ENCODE results near the gene POFUT1. TPM values are rescaled to one million over a fixed set of nuclear protein-coding genes. Genes with fewer than 3 reads are reported as not detected.

The POFUT1 gene
- total RNA-seq, 1 donor from 2014 or later = 60.6 TPM

GRCh38 chr20:32218156-32218900 is 10.6 kb downstream of the POFUT1 start:
- no peak overlapping the region for H3K27ac ChIP-seq (ENCODE audit: low read depth, low read length)
- DNase-seq (ENCODE audit: low read depth) = no peak
- H3K27me3 Mint-ChIP-seq (ENCODE audit: low read depth, unreplicated experiment) = no peaks in the 10 kb centered on the region
- H3K36me3 ChIP-seq (ENCODE audit: insufficient read depth, low read length) = peaks cover 50% of the 10 kb centered on the region
- no peaks in the 10 kb centered on the region for H3K9me3 Mint-ChIP-seq (ENCODE audit: unreplicated experiment)
- H3K4me1 Mint-ChIP-seq (ENCODE audit: low read depth, unreplicated experiment) = no peaks in the 10 kb centered on the region
- H3K79me2 ChIP-seq (ENCODE audit: insufficient read depth, low read length) = peaks cover 3% of the 10 kb centered on the region
- H3K9ac ChIP-seq (ENCODE audit: low read length) = no peak overlapping the region
- H3K27me3 ChIP-seq (ENCODE audit: insufficient read depth, low read length) = no peaks in the 10 kb centered on the region
- H3K36me3 Mint-ChIP-seq (ENCODE audit: low read depth, unreplicated experiment) = peaks cover 28% of the 10 kb centered on the region
- H3K4me1 ChIP-seq (ENCODE audit: insufficient read depth, low read length) = no peaks in the 10 kb centered on the region
- H3K27ac Mint-ChIP-seq (ENCODE audit: unreplicated experiment) = peak overlapping the region; percentile 67
- no peak for TF ChIP-seq CTCF (IDR thresholded peaks at IDR 0.05; ENCODE audit: insufficient read depth, low read depth, low read length)
- TF ChIP-seq EZH2 (IDR thresholded peaks at IDR 0.05; ENCODE audit: insufficient read depth, low read length) = no peak
- no peak overlapping the region for H3K4me3 ChIP-seq (ENCODE audit: insufficient read depth, low read depth, low read length)
- no peaks in the 10 kb centered on the region for H3K9me3 ChIP-seq (ENCODE audit: insufficient read depth, low read depth, low read length)
- no peak for FAIRE-seq
- peaks cover 24% of the 10 kb centered on the region for H4K20me1 ChIP-seq (ENCODE audit: insufficient read depth, low read length)
- H3K4me3 Mint-ChIP-seq (ENCODE audit: unreplicated experiment) = no peak overlapping the region
- no peak overlapping the region for H3K4me2 ChIP-seq (ENCODE audit: low read length)
- H2AFZ ChIP-seq (ENCODE audit: low read depth, low read length) = no peak overlapping the region

- DNase-seq (ENCODE audit: low read depth) (no peak), FAIRE-seq (no peak)
- no peak overlapping the region for H3K4me3 ChIP-seq (ENCODE audit: insufficient read depth, low read depth, low read length)
- H3K4me1 ChIP-seq (ENCODE audit: insufficient read depth, low read length) = no peaks in the 10 kb centered on the region
- TF ChIP-seq CTCF (IDR thresholded peaks at IDR 0.05; ENCODE audit: insufficient read depth, low read depth, low read length) (no peak), EZH2 (IDR thresholded peaks at IDR 0.05; ENCODE audit: insufficient read depth, low read length) (no peak)
- Mint-ChIP-seq H3K9me3 (ENCODE audit: unreplicated experiment) (no peaks in the 10 kb centered on the region), H3K36me3 (ENCODE audit: low read depth, unreplicated experiment) (peaks cover 20% of the 10 kb centered on the region), H3K4me3 (ENCODE audit: unreplicated experiment) (no peak overlapping the region), H3K4me1 (ENCODE audit: low read depth, unreplicated experiment) (peaks cover 5% of the 10 kb centered on the region), H3K27me3 (ENCODE audit: low read depth, unreplicated experiment) (no peaks in the 10 kb centered on the region), H3K27ac (ENCODE audit: unreplicated experiment) (no peak overlapping the region)
- H3K27ac ChIP-seq (ENCODE audit: low read depth, low read length) = no peak overlapping the region
- peaks cover 38% of the 10 kb centered on the region for H3K36me3 ChIP-seq (ENCODE audit: insufficient read depth, low read length)
- no peak overlapping the region for H3K9ac ChIP-seq (ENCODE audit: low read length)
- H3K9me3 ChIP-seq (ENCODE audit: insufficient read depth, low read depth, low read length) = no peaks in the 10 kb centered on the region
- no peaks in the 10 kb centered on the region for H3K27me3 ChIP-seq (ENCODE audit: insufficient read depth, low read length)
- no peak overlapping the region for H2AFZ ChIP-seq (ENCODE audit: low read depth, low read length)
- H3K4me2 ChIP-seq (ENCODE audit: low read length) = no peak overlapping the region
- no peaks in the 10 kb centered on the region for H4K20me1 ChIP-seq (ENCODE audit: insufficient read depth, low read length)
- no peaks in the 10 kb centered on the region for H3K79me2 ChIP-seq (ENCODE audit: insufficient read depth, low read length)
Observed at GRCh38 chr20:32224463-32224862, 16.8 kb downstream of the POFUT1 start.

- no peaks in the 10 kb centered on the region for H3K27me3 ChIP-seq (ENCODE audit: insufficient read depth, low read length)
Observed at GRCh38 chr20:32226391-32226790, 18.7 kb downstream of the POFUT1 start.

More at GRCh38 chr20:32226391-32226790, 18.7 kb downstream of the POFUT1 start:
- no peak overlapping the region for H3K4me3 Mint-ChIP-seq (ENCODE audit: unreplicated experiment)
- H3K9ac ChIP-seq (ENCODE audit: low read length) = no peak overlapping the region
- H2AFZ ChIP-seq (ENCODE audit: low read depth, low read length) = no peak overlapping the region
- no peak for DNase-seq (ENCODE audit: low read depth)
- H3K36me3 ChIP-seq (ENCODE audit: insufficient read depth, low read length) = peaks cover 41% of the 10 kb centered on the region
- no peaks in the 10 kb centered on the region for H3K79me2 ChIP-seq (ENCODE audit: insufficient read depth, low read length)
- no peaks in the 10 kb centered on the region for H3K9me3 Mint-ChIP-seq (ENCODE audit: unreplicated experiment)
- FAIRE-seq = no peak
- H3K27ac ChIP-seq (ENCODE audit: low read depth, low read length) = no peak overlapping the region
- no peaks in the 10 kb centered on the region for H3K27me3 Mint-ChIP-seq (ENCODE audit: low read depth, unreplicated experiment)
- no peak overlapping the region for H3K4me3 ChIP-seq (ENCODE audit: insufficient read depth, low read depth, low read length)
- H3K9me3 ChIP-seq (ENCODE audit: insufficient read depth, low read depth, low read length) = no peaks in the 10 kb centered on the region
- no peaks in the 10 kb centered on the region for H3K4me1 ChIP-seq (ENCODE audit: insufficient read depth, low read length)
- no peak overlapping the region for H3K4me2 ChIP-seq (ENCODE audit: low read length)
- TF ChIP-seq CTCF (IDR thresholded peaks at IDR 0.05; ENCODE audit: insufficient read depth, low read depth, low read length) (no peak), EZH2 (IDR thresholded peaks at IDR 0.05; ENCODE audit: insufficient read depth, low read length) (no peak)
- H3K4me1 Mint-ChIP-seq (ENCODE audit: low read depth, unreplicated experiment) = peaks cover 11% of the 10 kb centered on the region
- H4K20me1 ChIP-seq (ENCODE audit: insufficient read depth, low read length) = no peaks in the 10 kb centered on the region
- H3K27ac Mint-ChIP-seq (ENCODE audit: unreplicated experiment) = no peak overlapping the region
- H3K36me3 Mint-ChIP-seq (ENCODE audit: low read depth, unreplicated experiment) = peaks cover 24% of the 10 kb centered on the region

Measured in astrocyte (in vitro differentiated cells and primary cell).